Right atrium auricular region (tissue), 2 donors: Measurements from ENCODE around the gene CLIP2. TPM values are rescaled to one million over a fixed set of nuclear protein-coding genes. Genes with fewer than 3 reads are reported as not detected.

Source experiments
- DNase-seq: peaks from one replicate; pipeline ENCODE4 v3.0.0-alpha.2; 2019; ENCODE audit warnings: low spot score
- H3K27ac ChIP-seq, 2 donors: fragments of 200-600 bp; sonication (generic); 1 replicate in 1 of 2; 2 replicates in 1 of 2; pipeline ENCODE4 v1.5.1; 2016 to 2019
- H3K27me3 ChIP-seq, 2 donors: fragments of 200-600 bp; sonication (generic); one replicate each; pipeline versions ENCODE4 v1.5.1 to v1.6.0; 2017 to 2019
- H3K36me3 ChIP-seq: fragments of 200-600 bp; sonication (generic); one replicate; pipeline ENCODE4 v1.5.1; 2016
- H3K4me1 ChIP-seq, 2 donors: fragments of 200-600 bp; sonication (generic); one replicate each; pipeline versions ENCODE4 v1.5.1 to v1.6.0; 2017 to 2019
- H3K4me3 ChIP-seq, 2 donors: fragments of 200-600 bp; sonication (generic); 1 replicate in 1 of 2; 2 replicates in 1 of 2; pipeline ENCODE4 v1.5.1; 2017 to 2019; ENCODE audit warnings: mild to moderate bottlenecking in 1 of 2, moderate library complexity in 1 of 2
- H3K9me3 ChIP-seq, 2 donors: fragments of 200-600 bp; sonication (generic); one replicate each; pipeline ENCODE4 v1.5.1; 2019
- CTCF ChIP-seq, 2 donors: fragments of 200-600 bp; sonication (generic); IDR thresholded peaks; one replicate each; pipeline ENCODE4 v1.5.1; 2019; ENCODE audit warnings: antibody characterized with exemption in 2 of 2
- total RNA-seq, 2 donors: library from RNA; depleted of rRNA; stranded (reverse); fragments of >200 nt; gene quantifications; one replicate each; pipeline ENCODE4 v1.1.0, GENCODE V29; 2016

The CLIP2 gene
- total RNA-seq, 2 donors from 2014 or later = 9.5 to 12.1 TPM

DNA sequence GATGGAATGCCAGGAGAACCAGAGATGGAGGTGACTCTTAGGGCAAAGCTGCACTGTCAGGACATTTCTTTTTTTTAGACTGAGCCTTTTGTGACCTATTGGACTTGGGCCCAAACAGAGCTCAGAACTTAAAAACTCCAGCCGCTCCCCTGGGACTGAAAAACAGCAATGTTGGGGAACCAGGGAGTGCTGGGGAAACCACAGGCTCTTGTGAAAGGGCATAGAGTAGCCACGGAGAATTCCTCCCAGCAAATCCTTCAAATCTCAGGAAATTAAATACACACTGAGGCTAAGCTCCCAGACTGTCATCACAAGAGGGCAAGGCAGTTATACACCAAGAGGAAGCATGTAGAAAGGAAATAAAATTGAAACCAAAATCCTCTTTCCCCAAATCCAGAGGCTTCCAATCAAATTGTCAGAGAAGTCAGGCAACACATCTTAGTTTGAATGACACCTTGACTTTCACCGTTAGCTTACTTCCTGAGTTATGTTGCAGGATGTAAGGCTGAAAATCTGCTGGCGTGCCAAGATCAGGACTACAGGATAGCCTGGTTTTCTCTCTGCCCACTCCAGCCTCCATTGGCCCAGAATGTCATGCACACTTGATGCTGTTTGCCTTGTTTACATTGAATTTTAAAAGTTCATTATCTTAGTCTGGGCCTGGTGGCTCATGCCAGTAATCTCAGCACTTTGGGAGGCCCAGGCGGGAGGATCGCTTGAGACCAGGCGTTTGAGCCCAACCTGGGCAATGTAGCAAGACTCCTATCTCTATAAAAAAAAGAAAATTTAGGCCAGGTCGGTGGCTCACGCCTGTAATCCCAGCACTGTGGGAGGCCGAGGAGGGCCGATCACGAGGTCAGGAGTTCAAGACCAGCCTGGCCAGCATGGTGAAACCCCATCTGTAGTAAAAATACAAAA lies 32.5 kb upstream of the CLIP2 start:
- H3K4me1 ChIP-seq = peaks cover 0 to 34% of the 10 kb centered on the region in 2 donors
- H3K36me3 ChIP-seq = no peaks in the 10 kb centered on the region
- DNase-seq = no peak
- peak overlapping the region in 1 of 2 donors; percentile 7 for H3K27ac ChIP-seq
- no peaks in the 10 kb centered on the region for H3K27me3 ChIP-seq
- no peak for TF ChIP-seq CTCF (IDR thresholded peaks at IDR 0.05)
- no peak overlapping the region for H3K4me3 ChIP-seq
- no peaks in the 10 kb centered on the region for H3K9me3 ChIP-seq

GRCh38 chr7:74258639-74259038 lies 30.6 kb upstream of the CLIP2 start:
- Histone ChIP-seq H3K4me3 (no peak overlapping the region), H3K4me1 (peaks cover 0 to 23% of the 10 kb centered on the region in 2 donors), H3K27me3 (no peaks in the 10 kb centered on the region), H3K27ac (no peak overlapping the region), H3K36me3 (no peaks in the 10 kb centered on the region), H3K9me3 (no peaks in the 10 kb centered on the region)
- DNase-seq = no peak
- no peak for TF ChIP-seq CTCF (IDR thresholded peaks at IDR 0.05)

- Histone ChIP-seq H3K36me3 (no peaks in the 10 kb centered on the region), H3K4me3 (no peak overlapping the region), H3K27ac (no peak overlapping the region), H3K9me3 (no peaks in the 10 kb centered on the region), H3K27me3 (no peaks in the 10 kb centered on the region), H3K4me1 (no peaks in the 10 kb centered on the region)
- TF ChIP-seq CTCF (IDR thresholded peaks at IDR 0.05) = no peak
- no peak for DNase-seq
These were observed 26.4 kb upstream of the CLIP2 start for GRCh38 chr7:74262639-74263398.

DNA sequence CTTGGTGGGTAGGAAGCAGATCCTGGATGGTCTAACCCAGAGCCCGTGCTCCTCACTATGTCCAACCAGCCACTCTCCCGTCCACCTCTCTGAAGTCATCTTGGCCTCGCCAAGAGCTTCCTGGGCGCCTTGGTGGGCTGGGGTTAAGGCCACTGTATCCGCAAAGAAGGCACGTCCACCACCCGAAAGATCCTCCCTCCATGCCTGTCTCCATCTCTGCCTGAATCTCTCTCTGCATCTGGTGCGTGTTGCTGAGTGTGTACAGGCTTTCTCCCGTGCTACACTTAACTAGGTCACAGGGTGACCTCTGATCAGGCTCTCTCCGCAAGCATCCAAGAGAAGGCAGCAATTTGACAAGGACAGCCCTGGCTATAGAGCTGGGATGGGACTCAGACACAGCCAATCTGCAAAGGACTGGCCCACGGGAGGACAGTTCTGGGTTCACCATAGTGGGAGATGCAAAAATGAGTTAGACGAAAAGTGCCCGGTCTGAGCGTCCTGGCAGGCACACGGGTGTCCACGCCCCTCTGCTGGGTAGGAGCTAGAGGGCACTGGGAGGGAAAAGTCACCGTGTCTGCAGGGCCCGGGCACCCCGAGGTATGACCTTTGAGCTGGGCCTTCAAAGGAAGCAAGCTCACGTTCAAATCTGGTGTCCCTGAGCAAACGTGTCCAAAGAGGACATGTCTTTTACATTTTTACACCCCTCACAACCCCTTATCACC lies 25.6 kb upstream of the CLIP2 start:
- Histone ChIP-seq H3K9me3 (no peaks in the 10 kb centered on the region), H3K4me3 (no peak overlapping the region), H3K4me1 (no peaks in the 10 kb centered on the region), H3K27ac (no peak overlapping the region), H3K27me3 (no peaks in the 10 kb centered on the region), H3K36me3 (no peaks in the 10 kb centered on the region)
- no peak for DNase-seq
- no peak for TF ChIP-seq CTCF (IDR thresholded peaks at IDR 0.05)

GRCh38 chr7:74266191-74266963 lies 22.8 kb upstream of the CLIP2 start:
- Histone ChIP-seq H3K27ac (no peak overlapping the region), H3K36me3 (no peaks in the 10 kb centered on the region), H3K4me1 (peaks cover 0 to 10% of the 10 kb centered on the region in 2 donors), H3K27me3 (no peaks in the 10 kb centered on the region), H3K4me3 (no peak overlapping the region), H3K9me3 (no peaks in the 10 kb centered on the region)
- TF ChIP-seq CTCF (IDR thresholded peaks at IDR 0.05) = no peak
- DNase-seq = no peak
